ENCODE measurements around the gene OST4.

OST4 gene

DNA sequence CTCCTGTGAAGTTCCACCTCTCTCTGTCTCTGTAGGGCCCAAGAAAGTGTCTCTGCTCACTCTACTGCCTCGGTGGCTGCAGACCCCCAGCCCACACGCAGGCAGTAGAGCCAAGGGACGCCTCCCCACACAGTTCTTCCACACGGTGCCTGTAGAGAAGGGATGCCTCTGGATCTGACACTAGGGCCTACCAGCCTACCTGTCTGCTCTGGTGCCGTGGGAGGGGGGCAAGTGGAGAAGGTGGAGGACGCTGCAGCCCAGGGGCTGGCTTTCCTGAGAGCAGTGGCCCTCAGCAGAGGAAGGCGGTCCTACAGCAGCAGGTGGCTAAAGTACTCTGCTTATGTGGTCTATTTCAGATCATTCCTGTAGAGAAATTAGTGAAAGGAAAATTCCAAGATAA lies 47.7 kb downstream of the OST4 start:
- DNase-seq, result no peak

GRCh38 chr2:27021253-27022049 lies 50.0 kb downstream of the OST4 start:
- DNase-seq, result no peak
